Spleen (tissue), 7 donors: ENCODE results near the gene TPO.

Experiments used
- POLR2AphosphoS5 ChIP-seq, 3 donors: sonication (generic); formaldehyde crosslinking; IDR thresholded peaks; one replicate each; pipeline ENCODE4 v1.5.1; 2017; ENCODE audit warnings: antibody characterized with exemption in 3 of 3
- TF ChIP-seq, protein P1 (sequence below), 11 experiments: fragments of 200-600 bp in 7 of 11; fragments of 450-650 bp in 4 of 11; sonication (generic) in 4 of 11; IDR thresholded peaks in 8 of 11; conservative IDR thresholded peaks in 3 of 11; 1 replicate in 7 of 11; 2 replicates in 4 of 11; pipeline versions ENCODE4 v1.4.0 to v1.8.0; 2016 to 2021; ENCODE audit warnings: antibody characterized with exemption in 11 of 11, inconsistent platforms in 4 of 11, mild to moderate bottlenecking in 1 of 11
- donor health status: DM: no; HTN: no; CAD: no; lungs with moderate emphysema.
- donor health status: DM: no; HTN: no; CAD: no.
- donor health status: DM: no; HTN: no; CAD: no.

DNA sequence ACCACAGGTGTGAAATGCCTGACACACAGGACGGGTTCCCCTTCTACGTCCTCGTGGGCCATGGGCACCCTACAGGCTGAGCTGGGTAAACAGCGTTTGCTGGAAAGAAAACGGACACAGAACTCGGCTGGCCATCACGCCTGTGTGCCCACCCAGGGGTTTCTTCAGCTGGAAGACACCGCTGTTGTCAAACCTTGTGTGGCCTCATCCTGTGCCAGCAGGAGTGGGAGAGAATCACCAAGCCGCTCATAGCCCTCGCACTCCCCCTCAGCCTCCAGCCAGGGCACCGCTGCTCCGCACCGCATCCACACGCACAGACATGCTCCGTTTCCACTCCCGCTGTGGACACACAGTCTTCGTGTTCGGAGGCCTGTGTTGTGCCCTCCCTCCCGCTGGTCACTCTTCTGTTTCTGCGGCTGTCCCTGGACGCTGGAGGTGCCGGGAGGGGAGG, 169.7 kb downstream of the TPO start:
- no peak for TF ChIP-seq POLR2AphosphoS5 (IDR thresholded peaks at IDR 0.05)
- TF ChIP-seq, protein P1, sequence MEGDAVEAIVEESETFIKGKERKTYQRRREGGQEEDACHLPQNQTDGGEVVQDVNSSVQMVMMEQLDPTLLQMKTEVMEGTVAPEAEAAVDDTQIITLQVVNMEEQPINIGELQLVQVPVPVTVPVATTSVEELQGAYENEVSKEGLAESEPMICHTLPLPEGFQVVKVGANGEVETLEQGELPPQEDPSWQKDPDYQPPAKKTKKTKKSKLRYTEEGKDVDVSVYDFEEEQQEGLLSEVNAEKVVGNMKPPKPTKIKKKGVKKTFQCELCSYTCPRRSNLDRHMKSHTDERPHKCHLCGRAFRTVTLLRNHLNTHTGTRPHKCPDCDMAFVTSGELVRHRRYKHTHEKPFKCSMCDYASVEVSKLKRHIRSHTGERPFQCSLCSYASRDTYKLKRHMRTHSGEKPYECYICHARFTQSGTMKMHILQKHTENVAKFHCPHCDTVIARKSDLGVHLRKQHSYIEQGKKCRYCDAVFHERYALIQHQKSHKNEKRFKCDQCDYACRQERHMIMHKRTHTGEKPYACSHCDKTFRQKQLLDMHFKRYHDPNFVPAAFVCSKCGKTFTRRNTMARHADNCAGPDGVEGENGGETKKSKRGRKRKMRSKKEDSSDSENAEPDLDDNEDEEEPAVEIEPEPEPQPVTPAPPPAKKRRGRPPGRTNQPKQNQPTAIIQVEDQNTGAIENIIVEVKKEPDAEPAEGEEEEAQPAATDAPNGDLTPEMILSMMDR (IDR thresholded peaks at IDR 0.05 in 8 of 11, conservative IDR thresholded peaks at IDR 0.05 in 3 of 11) = no peak
